ENCODE results near the gene PTPRU. TPM values are rescaled to one million over a fixed set of nuclear protein-coding genes. Genes with fewer than 3 reads are reported as not detected.

Gene PTPRU
- total and polyA plus RNA-seq, 2 of the 8 experiments (the other 6 are each of a cell fraction or from before 2014, with no cell fraction given): 33.8 to 41.8 TPM

DNA sequence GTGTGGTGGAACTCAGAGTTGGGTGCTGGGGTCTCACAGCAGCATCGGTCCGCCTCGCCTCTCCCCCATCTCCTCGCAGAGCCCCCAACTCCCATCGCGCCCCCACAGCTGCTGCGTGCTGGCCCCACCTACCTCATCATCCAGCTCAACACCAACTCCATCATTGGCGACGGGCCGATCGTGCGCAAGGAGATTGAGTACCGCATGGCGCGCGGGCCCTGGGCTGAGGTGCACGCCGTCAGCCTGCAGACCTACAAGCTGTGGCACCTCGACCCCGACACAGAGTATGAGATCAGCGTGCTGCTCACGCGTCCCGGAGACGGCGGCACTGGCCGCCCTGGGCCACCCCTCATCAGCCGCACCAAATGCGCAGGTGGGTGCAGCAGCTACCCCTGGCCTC is 24.2 kb downstream of the PTPRU start (continued):
- peak; percentile 23 for TF ChIP-seq EZH2 (IDR thresholded peaks at IDR 0.05; ENCODE audit: low read depth, low read length, severe bottlenecking)
- 0 out of 2 replicates have a peak, but pooled peaks have one; percentile 23 for TF ChIP-seq TAF1 (IDR thresholded peaks at IDR 0.05; ENCODE audit: low read depth, low read length)
- no peak for TF ChIP-seq KDM4A (IDR thresholded peaks at IDR 0.05; ENCODE audit: low read depth, low read length, severe bottlenecking)
- TF ChIP-seq MAFK (IDR thresholded peaks at IDR 0.05; ENCODE audit: low read depth, low read length): no peak
- TF ChIP-seq YY1 (IDR thresholded peaks at IDR 0.05; ENCODE audit: low read depth, low read length): no peak
- TF ChIP-seq CHD1 (IDR thresholded peaks at IDR 0.05; ENCODE audit: low read depth, low read length): no peak

All from H1 (cell line).